Stimulated activated CD4-positive, alpha-beta T cell treated with anti-CD3 and anti-CD28 coated beads, Interleukin-1b, Interleukin-23, amount 100 ng/mL, for 24 hours (primary cell): ENCODE results near the gene RBM38.

Source experiments
- DNase-seq, 4 experiments: peaks; one replicate each; pipeline ENCODE4 v3.0.0-alpha.2; 2020; ENCODE audit warnings: low read depth in 4 of 4, low spot score in 1 of 4

Gene RBM38

DNA sequence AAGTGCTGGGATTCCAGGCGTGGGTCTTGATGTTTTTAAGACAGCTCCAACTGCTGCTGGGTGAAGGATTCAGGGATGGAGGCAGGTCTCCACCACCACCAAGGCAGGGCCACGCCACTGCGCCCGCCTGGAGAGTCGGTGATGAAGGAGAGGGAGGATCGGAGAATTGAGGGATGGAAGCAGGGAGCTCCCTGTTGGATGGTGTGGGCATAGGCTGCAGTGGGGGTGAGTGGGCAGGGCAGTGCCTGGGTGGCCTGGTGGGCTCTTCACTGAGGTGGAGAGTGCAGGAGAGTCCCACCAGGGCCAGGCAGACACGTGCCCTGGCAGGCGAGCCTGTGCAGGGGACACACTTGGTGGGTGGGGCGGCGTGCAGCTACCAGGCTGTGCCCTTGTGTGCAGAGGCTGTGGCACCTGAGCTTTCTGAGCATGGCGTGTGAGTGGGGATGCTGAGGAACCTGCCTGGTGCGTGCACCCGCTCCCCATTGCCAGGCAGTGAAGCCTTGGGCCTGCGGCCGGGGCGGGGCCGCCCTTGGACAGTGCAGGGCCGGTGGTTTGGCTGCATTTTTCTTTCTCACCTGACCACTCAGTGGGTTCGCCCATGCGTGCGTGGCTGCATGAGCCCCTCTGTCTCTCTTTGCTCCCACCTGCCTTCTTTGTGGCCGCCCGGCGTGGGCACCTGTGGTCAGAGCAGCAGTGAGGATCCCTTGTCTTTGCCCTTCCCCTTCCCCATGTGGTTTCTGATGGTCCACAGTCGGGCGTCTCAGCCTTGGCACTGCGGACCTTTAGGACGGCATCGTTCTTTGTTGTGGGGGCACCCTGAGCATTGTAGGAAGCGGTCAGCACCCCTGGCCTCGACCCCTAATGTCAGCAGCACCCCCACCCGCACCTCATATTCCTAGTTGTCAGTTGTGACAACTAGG is 11.3 kb downstream of the RBM38 start:
- DNase-seq, result no peak

DNA sequence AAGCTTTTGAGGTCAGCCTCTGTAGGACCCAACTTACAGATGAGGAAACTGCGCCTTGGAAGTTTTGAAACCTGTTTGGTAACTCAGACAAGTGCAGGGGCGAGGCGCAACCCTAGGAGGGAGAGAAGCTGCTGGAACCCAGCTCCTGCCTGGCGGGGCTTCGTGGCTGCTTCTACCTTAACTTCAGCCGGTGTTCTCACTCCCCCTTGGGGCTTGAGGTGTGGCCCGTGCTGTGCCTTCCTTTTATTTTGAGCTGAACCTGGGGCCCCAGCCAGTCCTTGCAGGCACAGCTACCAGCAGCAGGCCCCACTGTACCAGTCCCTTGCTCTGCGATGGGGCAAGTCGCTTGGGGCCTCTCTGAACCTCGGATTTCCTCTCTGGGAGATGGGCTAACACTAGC is 12.0 kb downstream of the RBM38 start:
- no peak for DNase-seq

DNA sequence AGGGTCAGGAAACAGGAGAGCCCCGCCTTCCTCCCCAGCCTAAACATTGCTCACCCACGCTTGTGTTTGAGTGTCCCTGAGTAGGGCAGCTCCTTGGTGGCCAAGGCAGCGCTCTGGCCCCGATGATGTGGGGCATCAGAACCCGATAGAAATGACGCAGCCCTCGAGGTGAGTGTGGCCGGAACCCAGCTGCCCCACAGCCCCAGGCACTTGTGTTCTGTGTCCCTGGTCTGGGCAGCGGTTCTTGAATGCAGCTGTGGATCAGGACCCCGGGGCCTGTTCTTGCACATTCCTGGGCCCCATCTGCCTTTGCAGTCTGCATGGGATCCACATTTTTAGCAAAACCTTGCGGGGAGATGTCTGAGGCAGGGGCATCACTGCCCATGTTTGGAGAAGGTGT is 12.8 kb downstream of the RBM38 start:
- no peak for DNase-seq

DNA sequence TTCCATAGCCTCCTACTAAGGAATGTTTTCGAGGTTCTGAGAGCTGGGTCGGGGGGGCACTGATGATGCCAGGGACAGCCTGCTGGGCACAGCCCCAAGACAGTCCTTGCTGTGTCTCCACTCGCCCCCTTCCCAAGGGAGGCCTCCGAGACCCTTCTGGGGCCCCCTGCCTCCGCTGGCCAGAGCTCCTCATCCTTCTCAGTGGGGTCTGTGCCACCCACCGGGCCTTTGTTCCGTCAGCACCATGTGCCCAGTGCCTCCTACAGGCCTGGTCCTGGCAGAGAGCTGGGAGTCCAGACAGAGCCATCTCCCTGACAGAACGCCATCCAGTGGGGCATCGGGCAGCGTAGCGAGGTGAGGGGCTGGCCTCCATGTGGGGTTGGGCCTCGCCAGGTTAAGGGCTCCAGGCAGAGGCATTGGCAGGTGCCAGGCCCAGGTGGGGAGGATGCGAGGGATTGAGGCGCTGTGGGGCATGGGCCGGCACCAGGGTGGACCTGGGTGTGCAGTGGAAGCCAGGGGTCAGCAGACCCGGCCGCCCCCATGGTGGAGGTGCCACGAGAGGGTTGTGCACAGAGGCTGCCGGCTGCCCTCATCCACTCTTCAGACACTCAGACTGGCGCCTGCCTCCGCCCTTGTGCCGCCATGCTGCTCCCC is 13.3 kb downstream of the RBM38 start:
- DNase-seq, result no peak

DNA sequence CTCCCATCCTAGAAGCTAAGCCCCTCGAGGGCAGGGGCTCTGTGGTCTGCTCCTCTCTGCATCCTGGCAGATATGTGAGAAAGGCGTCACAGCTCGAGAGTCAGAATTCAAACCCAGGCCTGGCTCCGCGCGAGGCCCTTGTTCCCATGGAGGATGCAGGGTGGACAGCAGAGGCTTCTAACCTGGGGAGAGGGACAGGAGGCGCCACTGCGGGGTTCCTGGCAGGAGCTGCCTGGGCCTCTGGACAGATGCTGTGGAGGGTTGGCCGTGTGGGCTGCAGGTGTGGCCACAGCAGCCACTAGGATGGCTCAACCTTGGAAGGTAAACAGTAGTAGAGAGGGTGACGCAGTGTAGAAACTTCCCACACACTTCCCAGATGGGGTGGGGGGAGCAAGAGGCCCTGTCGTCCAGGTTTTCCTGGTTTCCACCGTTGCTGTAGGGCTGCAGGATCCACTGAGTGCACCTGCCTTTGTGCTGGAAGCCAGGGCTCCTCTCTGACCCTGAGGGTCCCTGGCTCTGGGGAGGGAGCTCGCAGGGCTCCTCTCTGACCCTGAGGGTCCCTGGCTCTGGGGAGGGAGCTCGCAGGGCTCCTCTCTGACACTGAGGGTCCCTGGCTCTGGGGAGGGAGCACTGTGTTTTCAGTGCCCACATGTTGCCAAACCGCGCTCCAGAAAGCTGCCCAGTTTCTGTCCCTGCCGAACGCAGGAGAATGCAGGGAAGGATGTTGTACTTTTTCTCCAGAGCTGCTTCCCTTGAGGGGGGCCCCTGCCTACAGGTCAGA is 14.2 kb downstream of the RBM38 start:
- no peak for DNase-seq

DNA sequence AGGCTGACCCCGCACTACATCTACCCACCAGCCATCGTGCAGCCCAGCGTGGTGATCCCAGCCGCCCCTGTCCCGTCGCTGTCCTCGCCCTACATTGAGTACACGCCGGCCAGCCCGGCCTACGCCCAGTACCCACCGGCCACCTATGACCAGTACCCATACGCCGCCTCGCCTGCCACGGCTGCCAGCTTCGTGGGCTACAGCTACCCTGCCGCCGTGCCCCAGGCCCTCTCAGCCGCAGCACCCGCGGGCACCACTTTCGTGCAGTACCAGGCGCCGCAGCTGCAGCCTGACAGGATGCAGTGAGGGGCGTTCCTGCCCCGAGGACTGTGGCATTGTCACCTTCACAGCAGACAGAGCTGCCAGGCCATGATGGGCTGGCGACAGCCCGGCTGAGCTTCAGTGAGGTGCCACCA is 16.4 kb downstream of the RBM38 start:
- DNase-seq, result no peak

DNA sequence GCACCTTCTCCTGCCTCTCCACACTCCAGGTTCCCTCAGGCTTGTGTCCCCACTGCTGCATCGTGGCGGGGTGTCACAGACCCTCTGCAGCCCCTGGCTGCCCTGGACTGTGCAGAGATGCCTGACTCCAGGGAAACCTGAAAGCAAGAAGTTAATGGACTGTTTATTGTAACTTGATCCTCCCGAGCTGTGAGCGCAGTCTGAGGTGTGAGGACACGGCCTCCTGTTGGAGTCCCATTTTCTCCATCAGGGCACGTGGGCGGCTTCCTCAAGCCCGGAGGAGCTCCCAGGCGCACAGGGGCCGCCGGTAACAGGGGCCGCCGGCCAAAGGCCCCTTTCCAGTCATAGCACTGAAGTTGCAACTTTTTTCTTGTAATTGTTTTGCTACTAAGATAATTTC is 16.9 kb downstream of the RBM38 start:
- no peak for DNase-seq

DNA sequence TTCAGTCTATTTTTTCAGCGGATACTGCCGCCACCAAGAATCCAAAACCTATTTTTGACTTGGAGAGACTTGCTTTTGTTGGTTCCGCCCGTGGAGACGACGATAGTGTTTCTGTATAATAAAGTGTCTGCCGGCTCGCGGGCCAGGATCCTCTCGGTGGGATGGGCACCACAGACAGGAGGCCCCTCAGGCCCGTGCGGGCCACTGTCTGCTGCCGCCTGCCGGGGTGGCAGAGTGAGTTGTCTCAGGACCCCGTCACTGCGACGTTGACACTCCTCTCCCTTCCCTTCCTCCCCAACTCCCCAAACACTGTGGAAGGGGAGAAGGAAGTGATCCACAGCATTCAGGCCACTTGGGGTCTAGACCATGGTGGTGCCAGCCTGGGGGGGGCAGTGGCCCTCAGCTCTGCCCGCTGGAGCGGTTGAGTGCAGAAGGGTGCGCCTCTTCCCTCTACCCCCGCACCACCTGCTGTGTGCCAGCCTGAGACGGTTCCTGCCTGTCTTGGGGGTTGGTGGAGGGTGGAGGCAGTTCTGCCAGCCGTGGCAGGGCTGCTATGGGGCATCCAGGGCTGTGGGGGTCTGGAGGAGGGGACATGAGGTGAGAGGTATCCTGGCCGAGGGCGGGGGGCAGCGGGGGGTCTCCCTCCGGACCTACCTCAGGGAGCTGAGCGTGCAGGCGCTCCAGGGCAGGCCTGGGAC is 17.5 kb downstream of the RBM38 start:
- DNase-seq, result no peak

DNA sequence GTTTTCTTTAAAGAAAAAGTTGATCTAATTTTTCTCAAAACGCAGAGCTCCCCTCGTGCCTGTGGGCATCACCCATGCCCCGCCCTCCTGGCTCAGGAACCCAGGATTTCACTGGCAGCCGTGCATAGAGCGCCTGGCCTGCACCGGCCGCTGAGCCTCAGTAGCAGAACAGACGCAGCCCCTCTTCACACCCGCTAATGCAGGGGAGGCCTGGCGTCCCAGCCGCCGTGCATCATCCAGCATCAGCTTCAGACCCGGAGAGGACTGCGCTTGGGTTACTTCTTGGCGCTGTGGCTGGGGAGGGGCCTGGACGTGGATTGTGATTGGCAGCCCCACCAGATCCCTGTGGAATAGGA is 18.1 kb downstream of the RBM38 start:
- no peak for DNase-seq

DNA sequence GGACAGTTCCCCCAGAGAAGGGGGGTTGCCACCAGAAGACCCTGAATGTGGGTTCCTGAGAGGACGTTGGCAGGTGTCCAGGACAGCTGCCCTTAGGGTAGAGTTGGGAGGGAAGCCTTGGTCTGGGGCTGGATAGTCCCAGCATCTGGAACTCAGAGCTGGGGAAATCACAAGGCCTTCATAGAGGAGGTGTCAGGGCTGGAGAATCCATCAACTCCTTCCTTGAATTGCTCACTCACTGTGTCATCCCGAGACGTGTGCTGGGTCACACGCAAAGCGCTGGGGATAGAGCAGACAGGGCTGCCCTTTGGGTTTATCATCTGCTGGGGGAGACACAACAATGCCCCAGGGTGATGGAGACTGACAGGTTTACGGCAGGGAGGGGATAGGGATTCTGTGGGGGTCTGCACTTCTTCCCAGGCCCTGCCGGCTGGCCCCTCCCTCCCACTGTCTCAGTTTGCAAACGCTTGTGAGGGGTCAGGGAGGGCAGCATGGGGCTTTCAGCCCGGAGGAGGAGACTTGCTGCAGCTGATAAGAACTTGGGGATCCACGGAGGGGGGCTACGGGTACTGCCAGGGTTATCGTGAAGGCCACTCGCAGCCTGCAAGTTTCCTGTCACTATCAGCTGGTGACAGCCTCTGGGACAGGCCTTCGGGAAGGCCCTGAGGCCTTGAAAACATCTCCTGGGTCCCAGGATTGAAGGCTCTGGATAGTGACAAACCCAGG is 18.6 kb downstream of the RBM38 start:
- no peak for DNase-seq

DNA sequence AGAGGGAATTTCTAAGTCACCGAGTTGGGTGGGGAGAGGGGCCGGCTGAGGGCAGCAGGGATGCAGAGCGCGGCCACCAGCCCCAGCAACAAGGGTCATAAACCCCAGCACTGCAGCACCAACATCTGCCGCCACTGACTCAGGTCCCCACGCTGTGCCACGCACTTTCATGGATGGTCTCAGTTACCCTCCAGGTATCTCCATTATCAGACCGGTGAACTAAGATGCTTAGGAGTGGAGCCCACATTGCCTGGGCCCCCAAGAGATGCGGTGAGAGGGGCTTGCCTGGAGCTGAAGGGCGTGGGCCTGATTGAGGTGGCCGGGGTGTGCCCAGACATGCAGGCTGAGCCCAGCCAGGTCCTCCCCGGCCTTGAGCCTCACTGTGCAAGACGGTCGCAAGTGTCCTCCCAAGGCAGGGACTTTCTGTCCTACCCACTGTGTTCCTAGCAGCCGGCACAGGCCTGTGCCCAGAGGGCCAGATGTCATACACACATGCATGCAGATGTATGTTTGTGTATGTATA is 19.3 kb downstream of the RBM38 start:
- DNase-seq, result no peak

DNA sequence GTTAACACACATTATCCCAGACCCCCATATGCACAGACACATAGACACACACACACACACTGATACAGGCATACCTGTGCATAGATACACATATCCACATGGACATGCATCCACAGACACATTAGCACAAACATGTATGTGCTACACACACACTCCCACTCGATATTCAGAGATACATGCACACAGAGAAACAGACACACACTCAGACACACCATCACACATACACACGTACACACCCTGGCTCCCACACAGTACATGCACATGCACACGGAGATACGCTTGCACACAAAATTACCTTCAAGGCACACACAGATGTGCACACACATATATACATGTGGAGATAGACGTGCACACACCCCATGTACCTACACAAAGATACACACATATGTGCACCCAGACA is 19.7 kb downstream of the RBM38 start:
- DNase-seq, result no peak

DNA sequence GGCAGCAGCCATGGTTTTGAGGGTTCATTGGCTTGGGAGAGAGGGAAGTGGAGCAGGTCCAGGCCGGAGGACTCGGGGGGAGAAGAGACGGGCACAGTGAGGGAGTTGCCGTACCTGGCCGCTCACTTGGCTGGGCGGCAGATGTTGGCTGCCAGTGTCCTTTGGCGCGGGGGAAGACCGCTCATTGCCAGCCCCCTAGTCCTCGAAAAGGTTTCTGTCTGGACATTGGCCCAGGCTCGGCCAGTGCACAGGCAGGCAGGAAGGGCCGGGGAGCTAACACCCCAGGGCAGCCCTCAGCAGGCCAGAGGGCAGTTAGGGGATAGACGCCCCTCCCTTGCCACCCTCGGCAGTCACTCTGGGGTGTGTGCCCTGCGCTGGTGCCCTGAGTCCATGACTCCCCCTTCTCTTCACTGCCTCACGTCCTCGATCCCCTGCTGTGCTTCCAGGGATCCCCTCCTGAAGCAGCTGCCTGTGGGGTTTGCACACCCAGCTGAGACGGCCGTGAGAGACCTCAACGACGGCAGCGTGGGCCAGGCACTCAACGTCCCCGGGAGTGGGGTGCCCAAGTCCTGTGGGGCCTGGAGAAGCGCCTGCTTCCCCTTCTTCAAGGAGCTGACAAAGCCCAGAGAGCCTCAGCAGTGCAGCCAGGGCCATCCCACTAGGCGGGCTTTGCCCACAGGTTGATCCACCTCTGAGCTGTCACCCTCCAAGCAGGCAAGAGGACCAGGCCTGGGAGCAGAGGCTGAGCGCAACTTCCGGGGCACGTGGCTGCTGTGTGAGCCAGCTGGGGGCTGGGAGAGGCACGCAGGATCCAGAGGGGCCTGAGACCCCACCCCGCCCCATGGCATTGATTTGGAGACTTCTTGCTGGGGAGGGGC is 20.4 kb downstream of the RBM38 start:
- no peak for DNase-seq

DNA sequence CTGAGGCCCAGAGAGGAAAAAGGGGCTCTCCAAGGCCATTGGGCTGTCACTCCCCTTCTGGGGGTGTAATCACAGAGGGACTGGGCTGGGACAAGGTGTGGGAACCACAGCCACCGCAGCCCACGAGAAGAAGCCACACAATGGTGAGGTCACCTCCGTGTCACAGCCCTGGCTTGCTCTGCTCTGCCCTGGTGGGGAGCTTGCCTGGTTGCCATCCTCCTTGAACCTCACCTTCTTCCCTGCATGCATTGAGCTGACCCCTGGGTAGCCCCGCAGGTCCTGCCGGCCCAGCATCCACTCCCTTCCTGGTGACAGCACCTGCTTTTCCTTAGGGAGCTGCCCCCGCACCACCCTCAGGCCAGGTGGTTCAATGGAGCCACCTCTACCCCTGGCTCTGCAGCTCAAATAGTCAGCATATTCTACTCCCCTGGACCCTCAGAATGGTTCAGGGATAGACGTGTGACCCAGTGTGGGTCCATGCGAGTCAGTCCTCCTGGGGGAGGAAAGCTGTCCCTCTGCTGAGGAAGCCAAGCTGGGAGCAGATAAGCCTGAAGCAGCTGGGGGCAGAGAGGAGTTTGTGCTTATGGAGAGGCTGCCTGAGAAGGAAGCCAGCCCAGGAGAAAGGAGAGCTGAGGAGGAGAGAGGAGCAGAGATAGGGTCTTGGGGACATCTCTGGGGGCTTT is 21.3 kb downstream of the RBM38 start:
- DNase-seq, result no peak

DNA sequence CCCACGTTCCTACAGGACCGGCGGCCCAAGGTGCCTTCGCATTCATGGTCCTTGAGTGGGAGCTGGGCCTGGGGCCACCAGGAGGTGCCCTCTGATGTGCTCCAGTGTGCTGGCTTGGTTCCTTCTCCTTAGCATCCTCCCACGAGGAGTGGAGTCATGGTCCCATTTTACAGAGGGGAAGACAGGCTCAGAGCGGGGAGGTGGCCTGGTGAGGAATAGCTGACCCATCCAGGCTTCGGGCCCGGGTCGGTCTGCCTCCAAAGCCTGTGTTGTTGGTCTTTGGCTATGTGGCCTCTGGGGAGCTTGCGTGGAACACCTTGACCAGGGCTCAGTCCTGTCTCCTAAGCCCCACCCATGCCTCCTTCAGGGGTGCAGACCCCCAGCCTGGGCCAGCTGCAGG is 22.8 kb downstream of the RBM38 start:
- no peak for DNase-seq

DNA sequence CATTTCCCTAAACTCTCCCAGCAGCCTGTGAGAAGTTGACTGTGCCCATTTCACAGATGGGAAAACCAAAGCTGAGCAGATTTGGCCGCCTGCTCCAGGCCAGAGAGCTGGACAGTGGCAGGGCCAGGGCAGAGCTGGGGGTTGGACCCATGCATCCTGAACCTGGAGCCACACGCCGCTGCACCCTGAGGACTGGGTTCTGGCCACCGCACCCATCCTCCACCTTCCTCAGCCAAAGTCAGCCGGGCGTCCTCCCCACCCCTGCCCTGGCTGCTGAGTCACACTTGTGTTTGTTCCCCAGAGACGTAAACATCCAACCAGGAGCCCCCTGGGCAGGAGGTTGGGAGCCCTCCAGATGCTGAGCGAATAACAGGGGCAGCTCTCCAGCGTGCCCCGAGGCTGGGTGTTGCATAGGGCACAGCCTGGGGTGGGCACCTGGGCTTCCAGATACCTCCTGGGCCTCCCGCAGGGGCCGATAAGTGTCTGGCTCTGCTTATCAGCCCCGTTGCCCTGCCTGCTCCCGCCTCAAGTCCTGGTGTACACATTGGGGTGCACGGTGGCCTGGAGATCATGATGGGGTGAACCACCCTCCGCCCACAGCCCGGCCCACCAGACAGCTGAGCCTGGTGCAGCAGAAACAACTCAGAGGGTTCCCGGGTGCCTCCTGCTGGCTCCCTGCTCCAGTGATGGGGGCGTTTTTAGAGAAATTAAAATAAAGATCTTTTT is 23.8 kb downstream of the RBM38 start:
- DNase-seq, result no peak

DNA sequence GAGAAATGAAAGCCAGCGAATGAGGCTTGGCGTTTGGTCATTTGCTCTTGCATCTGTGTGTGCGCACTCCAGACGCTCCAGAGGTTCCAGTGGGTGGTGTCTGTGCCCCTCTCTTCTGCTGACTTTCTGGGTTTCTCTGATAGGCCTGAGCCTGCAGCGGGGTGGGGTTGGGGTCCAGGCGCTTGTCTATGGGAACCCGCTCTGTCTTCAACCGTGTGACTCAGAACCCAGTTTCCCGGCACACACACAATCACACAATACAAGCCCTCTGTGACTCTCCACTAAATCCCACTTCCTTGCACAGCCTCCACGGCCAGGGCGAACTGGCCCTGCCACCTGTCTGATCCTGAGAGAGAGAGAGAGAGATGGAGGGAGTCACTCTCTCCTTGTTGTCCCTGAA is 24.6 kb downstream of the RBM38 start:
- no peak for DNase-seq

DNA sequence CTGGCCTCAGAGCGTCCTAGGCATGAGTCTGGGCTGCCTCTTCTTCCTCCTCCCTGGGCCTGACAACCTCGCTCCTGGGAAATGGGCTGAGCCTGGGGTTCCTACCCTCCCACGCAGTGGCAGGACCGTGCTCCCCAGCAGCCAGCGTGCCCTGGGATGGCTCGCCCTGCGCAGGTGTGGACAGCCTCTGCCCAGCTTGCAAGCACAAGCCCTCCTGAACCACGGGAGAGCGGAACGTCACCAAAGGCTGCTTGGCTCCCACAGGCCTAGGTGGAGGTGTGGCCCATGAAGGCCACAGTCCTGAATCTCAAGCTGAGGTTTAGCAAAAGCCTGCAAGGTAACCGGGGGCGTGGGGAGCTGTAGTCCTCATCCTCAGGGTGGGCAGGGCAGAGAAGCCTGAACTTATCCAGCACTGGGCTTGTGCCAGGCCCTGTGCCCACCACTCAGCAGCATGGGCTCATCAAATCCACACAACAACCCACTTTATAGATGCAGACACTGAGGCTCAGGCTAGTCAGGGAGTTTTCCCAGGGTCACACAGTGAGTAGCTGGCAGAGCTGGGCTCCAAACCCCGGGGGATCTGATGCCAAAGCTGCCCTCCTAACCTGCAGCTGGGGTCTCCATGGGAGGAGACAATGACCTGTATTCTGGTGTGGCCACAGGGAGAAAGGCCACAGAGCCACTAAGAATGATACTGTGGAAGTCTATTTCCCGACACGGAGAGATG is 25.3 kb downstream of the RBM38 start:
- no peak for DNase-seq
